Heart right ventricle (tissue), 16 donors: Measurements from ENCODE around the gene IL22RA1. TPM values are rescaled to one million over a fixed set of nuclear protein-coding genes. Genes with fewer than 3 reads are reported as not detected.

Experiments
- ATAC-seq, 8 donors: fragments of 200-7000 bp; cut with Tn5 transposase; one replicate each; pipeline ENCODE4 v1.9.1; 2020; ENCODE audit warnings: mild to moderate bottlenecking in 8 of 8, moderate library complexity in 8 of 8, moderate number of reproducible peaks in 1 of 8
- DNase-seq, 2 donors: peaks; one replicate each; pipeline ENCODE4 v3.0.0-alpha.2; 2020
- H3K27ac ChIP-seq, 10 donors: fragments of 200-600 bp; sonication (generic) in 2 of 10; one replicate each; pipeline versions ENCODE4 v1.5.0 to v1.8.0; 2020 to 2022; ENCODE audit warnings: mild to moderate bottlenecking in 3 of 10
- H3K27me3 ChIP-seq, 7 donors: fragments of 200-600 bp; one replicate each; pipeline ENCODE4 v1.8.0; 2021 to 2022; ENCODE audit warnings: mild to moderate bottlenecking in 2 of 7
- H3K36me3 ChIP-seq, 9 donors: fragments of 200-600 bp; sonication (generic) in 1 of 9; one replicate each; pipeline versions ENCODE4 v1.5.0 to v1.8.0; 2020 to 2022; ENCODE audit warnings: mild to moderate bottlenecking in 2 of 9
- H3K4me1 ChIP-seq, 9 donors: fragments of 200-600 bp; sonication (generic) in 1 of 9; one replicate each; pipeline versions ENCODE4 v1.5.0 to v1.8.0; 2020 to 2022; ENCODE audit warnings: mild to moderate bottlenecking in 4 of 9
- H3K4me3 ChIP-seq, 10 donors: fragments of 200-600 bp; sonication (generic) in 2 of 10; one replicate each; pipeline versions ENCODE4 v1.5.0 to v1.8.0; 2020 to 2022; ENCODE audit warnings: mild to moderate bottlenecking in 7 of 10, moderate library complexity in 2 of 10
- H3K9me3 ChIP-seq, 11 donors: fragments of 200-600 bp in 10 of 11; sonication (generic) in 2 of 11; one replicate each; pipeline versions ENCODE4 v1.5.0 to v1.8.0; 2013 to 2022; ENCODE audit warnings: mild to moderate bottlenecking in 2 of 11, control low read depth in 1 of 11, moderate library complexity in 1 of 11
- WGBS, 2 donors: extraction: QIAGEN DNeasy Blood & Tissue Kit; methylation state at CpG; one replicate each; pipeline ENCODE4 v1.1.7; 2013; ENCODE audit warnings: inconsistent platforms in 1 of 2; 5-methylcytosine and 5-hydroxymethylcytosine counted together
- intact Hi-C, 10 donors: fragments of 100-400 bp; cut with DNase I; formaldehyde crosslinking; loops; one replicate each; pipeline versions ENCODE4 v1.11.1 to v1.14.2; 2022
- polyA plus RNA-seq, 2 donors: library from polyadenylated mRNA; stranded (reverse); fragments of 200-250 nt; gene quantifications; one replicate each; pipeline ENCODE4 v1.2.3, GENCODE V29; 2013
- total RNA-seq, 10 donors: library from RNA; stranded (reverse); fragmentation: NEBNext Ultra II Directional in 3 of 10; extraction: Animal tissue kit (Norgen Biotek cat#: 25700) in 3 of 10; gene quantifications; one replicate each; pipeline versions ENCODE4 v1.2.1 to v1.2.4, GENCODE V29; 2021 to 2023
- TF ChIP-seq, protein P1 (sequence below), 9 donors: fragments of 200-600 bp; sonication (generic) in 2 of 9; IDR thresholded peaks; one replicate each; pipeline versions ENCODE4 v1.5.0 to v1.8.0; 2021 to 2022; ENCODE audit warnings: antibody characterized with exemption in 9 of 9, mild to moderate bottlenecking in 5 of 9, moderate library complexity in 1 of 9
- donor health status: Arrhythmogenic right ventricular cardiomyopathy.
- donor health status: ischemic (EF 13 %, LVEDD 7.1; RV severe dilation, severe dysfunction).
- donor health status: healthy with polysubstance abuse.
- donor health status: DM: no; HTN: yes; CAD: no.
- donor health status: DM: no; HTN: no; CAD: no.
- donor health status: ischemic (EF 25% LVEDD 6.9; RV normal size, moderate dysfunction).
- donor health status: ischemic (EF 25% LVEDD 5.7; RV mildly dilated, moderate dysfunction).
- donor health status: healthy.
- donor health status: DM: yes; HTN: yes; CAD: no.
- donor health status: Ischemic cardiomyopathy.
- donor health status: ischemic (EF 35%, LVEDD 5.7; RV mildly dilated, moderate dysfunction).
- donor health status: nonischemic (EF 11% LVEDD 7.7; RV severe dilation, severe dysfunction).
- donor health status: DM: yes; HTN: yes; CAD: no.
- donor health status: PGD.
- donor health status: ischemic (EF 29% LVEDD 5.4; RV normal size, mild dysfunction).
- donor health status: nonischemic (EF 23%, LVEDD 6.1; RV moderate dilation, normal function).

IL22RA1 gene
- total and polyA plus RNA-seq, 12 donors, result 0.07 to 1.6 (median 0.29) TPM; not detected in 1

- H3K27me3 ChIP-seq, result peaks cover 0 to 8% (median 0%) of the 10 kb centered on the region in 7 donors
- no peaks in the 10 kb centered on the region for H3K9me3 ChIP-seq
- no peak overlapping the region for H3K27ac ChIP-seq
- H3K4me1 ChIP-seq, result peaks cover 0 to 11% (median 0%) of the 10 kb centered on the region in 9 donors
- TF ChIP-seq, protein P1, sequence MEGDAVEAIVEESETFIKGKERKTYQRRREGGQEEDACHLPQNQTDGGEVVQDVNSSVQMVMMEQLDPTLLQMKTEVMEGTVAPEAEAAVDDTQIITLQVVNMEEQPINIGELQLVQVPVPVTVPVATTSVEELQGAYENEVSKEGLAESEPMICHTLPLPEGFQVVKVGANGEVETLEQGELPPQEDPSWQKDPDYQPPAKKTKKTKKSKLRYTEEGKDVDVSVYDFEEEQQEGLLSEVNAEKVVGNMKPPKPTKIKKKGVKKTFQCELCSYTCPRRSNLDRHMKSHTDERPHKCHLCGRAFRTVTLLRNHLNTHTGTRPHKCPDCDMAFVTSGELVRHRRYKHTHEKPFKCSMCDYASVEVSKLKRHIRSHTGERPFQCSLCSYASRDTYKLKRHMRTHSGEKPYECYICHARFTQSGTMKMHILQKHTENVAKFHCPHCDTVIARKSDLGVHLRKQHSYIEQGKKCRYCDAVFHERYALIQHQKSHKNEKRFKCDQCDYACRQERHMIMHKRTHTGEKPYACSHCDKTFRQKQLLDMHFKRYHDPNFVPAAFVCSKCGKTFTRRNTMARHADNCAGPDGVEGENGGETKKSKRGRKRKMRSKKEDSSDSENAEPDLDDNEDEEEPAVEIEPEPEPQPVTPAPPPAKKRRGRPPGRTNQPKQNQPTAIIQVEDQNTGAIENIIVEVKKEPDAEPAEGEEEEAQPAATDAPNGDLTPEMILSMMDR (IDR thresholded peaks at IDR 0.05), result no peak
- intact Hi-C loops, result no loop called here
- ATAC-seq (no peak), DNase-seq (no peak)
- H3K4me3 ChIP-seq, result no peak overlapping the region
- 68 to 76% methylated on average over 13 of the region's 13 CpGs for WGBS, 2 donors
- no peaks in the 10 kb centered on the region for H3K36me3 ChIP-seq
These were observed 4.3 kb downstream of the IL22RA1 start for GRCh38 chr1:24138476-24139221.

DNA sequence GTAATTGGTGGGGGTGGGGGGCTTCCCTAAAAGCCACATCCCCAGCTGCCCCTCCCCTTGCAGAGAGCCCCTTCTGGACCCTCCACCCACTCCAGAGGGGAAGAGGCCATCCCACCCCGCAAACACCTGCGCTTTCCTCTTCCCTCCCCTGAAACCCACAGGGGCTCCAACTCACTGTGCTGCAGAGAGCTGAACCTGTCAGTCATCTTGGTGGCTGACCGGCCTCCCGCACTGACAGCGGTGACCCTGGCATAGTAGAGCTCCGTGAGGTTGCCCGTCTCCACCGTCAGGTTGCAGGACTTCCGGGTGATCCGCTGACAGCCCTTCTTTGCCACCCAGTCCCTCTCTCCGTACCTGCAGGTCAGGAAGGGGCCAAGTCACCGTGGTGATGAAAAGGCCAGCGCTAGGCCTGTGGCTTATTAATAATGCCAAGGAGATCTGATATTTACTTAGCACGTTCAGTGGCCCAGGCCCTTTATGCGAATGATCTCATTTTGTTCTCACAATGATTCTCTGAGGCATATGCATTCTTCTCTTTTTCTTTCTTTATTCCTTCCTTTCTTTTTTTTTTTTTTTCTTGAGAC lies 5.9 kb downstream of the IL22RA1 start:
- DNase-seq (no peak), ATAC-seq (no peak)
- Histone ChIP-seq H3K4me1 (no peaks in the 10 kb centered on the region), H3K36me3 (no peaks in the 10 kb centered on the region), H3K27ac (no peak overlapping the region), H3K27me3 (no peaks in the 10 kb centered on the region), H3K9me3 (no peaks in the 10 kb centered on the region), H3K4me3 (no peak overlapping the region)
- 79 to 88% methylated on average over 15 of the region's 15 CpGs for WGBS, 2 donors
- intact Hi-C loops, result no loop called here
- TF ChIP-seq, protein P1 (IDR thresholded peaks at IDR 0.05), result no peak

DNA sequence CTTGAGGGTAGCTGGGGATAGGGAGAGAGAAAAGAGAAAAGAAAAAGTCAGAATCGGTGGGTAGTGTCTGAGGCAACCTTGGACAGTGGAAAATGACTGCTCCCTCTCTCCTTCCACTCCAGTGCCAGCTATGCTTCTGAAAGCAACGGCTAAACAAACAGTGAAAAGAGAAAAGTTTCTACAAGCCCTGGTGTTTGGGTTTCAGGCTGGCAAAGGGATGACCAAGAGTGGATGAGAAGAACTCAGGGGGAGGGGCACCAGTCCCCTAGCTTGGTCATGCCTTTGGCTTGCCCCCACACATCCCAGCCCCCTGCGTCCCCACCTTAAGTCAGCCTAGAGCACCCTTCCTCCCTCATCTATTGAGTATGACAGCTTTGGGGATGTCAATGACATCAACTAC lies 8.6 kb downstream of the IL22RA1 start:
- Histone ChIP-seq H3K4me1 (no peaks in the 10 kb centered on the region), H3K36me3 (no peaks in the 10 kb centered on the region), H3K27me3 (no peaks in the 10 kb centered on the region), H3K27ac (no peak overlapping the region), H3K9me3 (peaks cover 0 to 17% (median 4%) of the 10 kb centered on the region in 11 donors), H3K4me3 (no peak overlapping the region)
- no peak for DNase-seq
- no peak for ATAC-seq
- intact Hi-C loops, result no loop called here
- WGBS, 2 donors, result 86% methylated on average over 3 of the region's 3 CpGs
- TF ChIP-seq, protein P1 (IDR thresholded peaks at IDR 0.05), result no peak

DNA sequence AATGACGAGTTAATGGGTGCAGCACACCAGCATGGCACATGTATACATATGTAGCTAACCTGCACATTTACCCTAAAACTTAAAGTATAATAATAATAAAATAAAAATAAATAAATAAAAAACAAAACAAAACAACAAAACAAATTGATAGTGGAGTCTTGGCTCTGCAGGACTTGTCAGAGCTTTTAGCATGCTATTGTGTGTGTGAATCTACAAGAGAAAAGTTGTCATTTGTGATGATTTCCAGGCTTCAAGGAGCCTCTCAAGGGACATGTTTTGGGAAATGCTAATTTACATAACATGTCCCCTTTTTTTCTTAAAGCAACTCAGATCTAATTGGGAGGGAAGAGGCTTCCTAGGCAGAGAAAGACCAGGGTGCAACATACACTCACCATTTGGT lies 9.1 kb downstream of the IL22RA1 start:
- ATAC-seq, result no peak
- TF ChIP-seq, protein P1 (IDR thresholded peaks at IDR 0.05), result no peak
- 89 to 100% methylated on average over 1 of the region's 1 CpG for WGBS, 2 donors

More for the DNA sequence above, 9.1 kb downstream of the IL22RA1 start:
- H3K4me1 ChIP-seq, result no peaks in the 10 kb centered on the region
- H3K36me3 ChIP-seq, result no peaks in the 10 kb centered on the region
- no peak overlapping the region for H3K27ac ChIP-seq
- intact Hi-C loops, result no loop called here
- H3K4me3 ChIP-seq, result no peak overlapping the region
- H3K9me3 ChIP-seq, result peaks cover 0 to 17% (median 4%) of the 10 kb centered on the region in 11 donors
- DNase-seq, result no peak
- no peaks in the 10 kb centered on the region for H3K27me3 ChIP-seq
